Right lobe of liver (tissue), 6 donors: Measurements from ENCODE around the gene VWC2. TPM values are rescaled to one million over a fixed set of nuclear protein-coding genes. Genes with fewer than 3 reads are reported as not detected.

Source experiments
- ATAC-seq, 4 donors: fragments of 200-7000 bp; cut with Tn5 transposase; one replicate each; pipeline ENCODE4 v1.9.1; 2020; ENCODE audit warnings: mild to moderate bottlenecking in 4 of 4, moderate library complexity in 4 of 4
- DNase-seq, 3 donors: peaks; one replicate each; pipeline ENCODE4 v3.0.0-alpha.2; 2020
- H3K27ac ChIP-seq, 3 donors: fragments of 200-600 bp; one replicate each; pipeline ENCODE4 v1.8.0; 2022
- H3K27me3 ChIP-seq, 2 donors: fragments of 200-600 bp; one replicate each; pipeline ENCODE4 v1.8.0; 2022
- H3K36me3 ChIP-seq, 4 donors: fragments of 200-600 bp; sonication (generic) in 1 of 4; one replicate each; pipeline versions ENCODE4 v1.5.1 to v1.8.0; 2017 to 2022; ENCODE audit warnings: control low read depth in 1 of 4
- H3K4me1 ChIP-seq, 4 donors: fragments of 200-600 bp; sonication (generic) in 1 of 4; one replicate each; pipeline versions ENCODE4 v1.5.1 to v1.8.0; 2017 to 2022; ENCODE audit warnings: control low read depth in 1 of 4
- H3K4me3 ChIP-seq, 3 donors: fragments of 200-600 bp; one replicate each; pipeline ENCODE4 v1.8.0; 2022
- H3K9me3 ChIP-seq, 4 donors: fragments of 200-600 bp; sonication (generic) in 1 of 4; one replicate each; pipeline versions ENCODE4 v1.5.1 to v1.8.0; 2017 to 2022; ENCODE audit warnings: control low read depth in 1 of 4
- CTCF ChIP-seq, 4 donors: fragments of 200-600 bp in 3 of 4; fragments of 450-650 bp in 1 of 4; IDR thresholded peaks; one replicate each; pipeline versions ENCODE4 v1.5.1 to v1.8.0; 2016 to 2022; ENCODE audit warnings: antibody characterized with exemption in 4 of 4, mild to moderate bottlenecking in 2 of 4
- POLR2A ChIP-seq: fragments of 450-650 bp; IDR thresholded peaks from one replicate; pipeline ENCODE4 v1.6.1; 2017; ENCODE audit warnings: antibody characterized with exemption, mild to moderate bottlenecking
- WGBS: methylation state at CpG from one replicate; pipeline ENCODE4 v1.1.6; 2018; ENCODE audit warnings: low coverage, low lambda C conversion rate; ENCODE audit not compliant: insufficient coverage; ENCODE audit errors: missing lambda C conversion rate; 5-methylcytosine and 5-hydroxymethylcytosine counted together
- intact Hi-C, 2 donors: fragments of 100-400 bp; cut with DNase I; formaldehyde crosslinking; loops; one replicate each; pipeline versions ENCODE4 v1.11.2 to v1.14.1; 2022
- total RNA-seq, 6 experiments: library from RNA; depleted of rRNA in 2 of 6; stranded (reverse); fragments of >200 nt in 2 of 6; fragmentation: NEBNext Ultra II Directional in 3 of 6; extraction: Animal tissue kit (Norgen Biotek cat#: 25700) in 3 of 6; gene quantifications; one replicate each; pipeline versions ENCODE4 v1.1.0 to v1.2.4, GENCODE V29; 2016 to 2023
- donor health status: DM: no; HTN: yes; CAD: no.
- donor health status: DM: no; HTN: no; CAD: no.
- donor health status: DM: no; HTN: no; CAD: no.
- donor health status: DM: no; HTN: yes; CAD: no.
- donor health status: DM: no; HTN: yes; CAD: no.

Gene VWC2
- total RNA-seq, 6 experiments from 2014 or later: not detected

- TF ChIP-seq CTCF (IDR thresholded peaks at IDR 0.05): no peak
- no peak for TF ChIP-seq POLR2A
- Histone ChIP-seq H3K36me3 (no peaks in the 10 kb centered on the region), H3K4me1 (no peaks in the 10 kb centered on the region), H3K9me3 (no peaks in the 10 kb centered on the region), H3K4me3 (no peak overlapping the region), H3K27me3 (no peaks in the 10 kb centered on the region), H3K27ac (no peak overlapping the region)
- 63% methylated on average over 3 of the region's 4 CpGs for WGBS
- ATAC-seq (no peak), DNase-seq (no peak)
- intact Hi-C loops: no loop called here
Observed at GRCh38 chr7:49894543-49894942, 121.1 kb downstream of the VWC2 start.

DNA sequence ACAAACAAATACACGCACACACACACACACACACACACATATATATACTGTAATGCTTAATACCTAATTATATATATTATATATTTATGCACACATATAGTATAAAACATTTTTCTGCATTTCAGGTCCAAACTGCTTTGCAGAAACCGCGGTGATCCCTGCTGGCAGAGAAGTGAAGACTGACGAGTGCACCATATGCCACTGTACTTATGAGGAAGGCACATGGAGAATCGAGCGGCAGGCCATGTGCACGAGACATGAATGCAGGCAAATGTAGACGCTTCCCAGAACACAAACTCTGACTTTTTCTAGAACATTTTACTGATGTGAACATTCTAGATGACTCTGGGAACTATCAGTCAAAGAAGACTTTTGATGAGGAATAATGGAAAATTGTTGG, 138.5 kb downstream of the VWC2 start:
- ATAC-seq (no peak), DNase-seq (no peak)
- no peak overlapping the region for H3K4me3 ChIP-seq
- no peaks in the 10 kb centered on the region for H3K27me3 ChIP-seq
- intact Hi-C loops: no loop called here
- TF ChIP-seq CTCF (IDR thresholded peaks at IDR 0.05) (no peak), POLR2A (no peak)
- H3K4me1 ChIP-seq: no peaks in the 10 kb centered on the region
- no peak overlapping the region for H3K27ac ChIP-seq
- H3K36me3 ChIP-seq: no peaks in the 10 kb centered on the region
- H3K9me3 ChIP-seq: no peaks in the 10 kb centered on the region
- 73% methylated on average over 8 of the region's 8 CpGs for WGBS

DNA sequence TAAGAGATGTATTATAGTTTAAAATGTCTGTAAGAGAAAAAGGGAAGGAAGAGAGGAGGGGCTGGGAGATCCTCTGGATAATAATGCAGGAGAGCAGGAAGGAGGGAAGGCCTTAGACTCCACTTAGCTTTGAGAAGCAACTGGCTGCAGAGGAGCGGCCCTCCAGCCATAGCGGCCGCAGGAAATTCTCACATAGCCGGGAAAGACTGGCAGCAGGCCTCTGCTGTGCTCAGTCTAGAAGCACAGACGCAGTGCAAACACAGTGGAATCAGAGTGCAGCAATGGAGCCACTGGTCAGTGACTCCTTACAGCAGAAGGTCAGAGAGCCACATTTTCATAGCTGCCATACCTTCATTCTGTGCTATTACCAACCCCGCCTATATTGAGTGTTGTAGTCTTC, 153.3 kb downstream of the VWC2 start:
- no peaks in the 10 kb centered on the region for H3K9me3 ChIP-seq
- 86% methylated on average over 1 of the region's 6 CpGs for WGBS
- TF ChIP-seq POLR2A (no peak), CTCF (IDR thresholded peaks at IDR 0.05) (no peak)
- H3K36me3 ChIP-seq: no peaks in the 10 kb centered on the region
- H3K27ac ChIP-seq: no peak overlapping the region
- intact Hi-C loops: no loop called here
- DNase-seq (no peak), ATAC-seq (no peak)
- no peaks in the 10 kb centered on the region for H3K27me3 ChIP-seq
- no peaks in the 10 kb centered on the region for H3K4me1 ChIP-seq
- no peak overlapping the region for H3K4me3 ChIP-seq

- 32% methylated on average over 4 of the region's 5 CpGs for WGBS
- Histone ChIP-seq H3K4me3 (no peak overlapping the region), H3K27ac (no peak overlapping the region), H3K27me3 (no peaks in the 10 kb centered on the region), H3K9me3 (no peaks in the 10 kb centered on the region), H3K4me1 (no peaks in the 10 kb centered on the region), H3K36me3 (no peaks in the 10 kb centered on the region)
- TF ChIP-seq CTCF (IDR thresholded peaks at IDR 0.05) (no peak), POLR2A (no peak)
- DNase-seq (no peak), ATAC-seq (no peak)
- intact Hi-C loops: no loop called here
Observed at GRCh38 chr7:49927631-49928030, 154.2 kb downstream of the VWC2 start.

DNA sequence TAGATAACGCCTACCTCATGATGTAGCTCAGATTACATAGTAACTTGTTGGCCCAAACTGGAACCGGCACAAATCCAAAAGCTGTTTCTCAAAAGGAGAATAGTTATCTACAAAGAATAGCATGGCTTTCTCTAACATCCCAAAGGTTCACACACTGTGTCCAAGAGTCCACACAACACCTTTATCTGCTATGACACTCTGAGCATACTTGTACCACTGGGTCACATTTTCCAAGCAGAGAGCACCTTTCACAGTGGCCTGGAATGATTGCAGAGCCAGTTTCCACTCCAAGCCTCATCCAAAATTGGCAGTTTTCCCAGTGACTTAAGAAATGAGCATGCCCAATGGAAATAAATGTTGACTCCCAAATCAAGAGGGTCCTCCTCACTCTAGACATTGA, 155.3 kb downstream of the VWC2 start:
- Histone ChIP-seq H3K36me3 (no peaks in the 10 kb centered on the region), H3K4me3 (no peak overlapping the region), H3K4me1 (no peaks in the 10 kb centered on the region), H3K27ac (no peak overlapping the region), H3K9me3 (no peaks in the 10 kb centered on the region), H3K27me3 (no peaks in the 10 kb centered on the region)
- 67% methylated on average over 2 of the region's 2 CpGs for WGBS
- no peak for TF ChIP-seq CTCF (IDR thresholded peaks at IDR 0.05)
- TF ChIP-seq POLR2A: no peak
- DNase-seq: no peak
- intact Hi-C loops: no loop called here
- no peak for ATAC-seq
